Natural killer cell treated with Interleukin-12 subunit alpha and Interleukin-12 subunit beta and Interleukin-15 and Interleukin-18, amount 100 ng/mL, for 72 hours (primary cell): ENCODE data around the gene ARFGEF3. TPM values are rescaled to one million over a fixed set of nuclear protein-coding genes. Genes with fewer than 3 reads are reported as not detected.

ENCODE experiments used
- ATAC-seq, 2 donors: fragments of 150-1000 bp; cut with Tn5 transposase in 1 of 2; sonication (Bioruptor Pico), chemical (Tn5 transposase) in 1 of 2; 2 replicates each; pipeline ENCODE4 v1.10.0; 2021
- DNase-seq: peaks from one replicate; pipeline ENCODE4 v3.0.0; 2022; ENCODE audit warnings: low spot score
- H3K27ac Mint-ChIP-seq, 2 donors: 1 replicate in 1 of 2; 2 replicates in 1 of 2; pipeline ENCODE4 v1.8.0; 2022; ENCODE audit warnings: mixed read lengths in 2 of 2, mild to moderate bottlenecking in 1 of 2, moderate library complexity in 1 of 2
- H3K27me3 Mint-ChIP-seq, 2 donors: 1 replicate in 1 of 2; 2 replicates in 1 of 2; pipeline ENCODE4 v1.8.0; 2022; ENCODE audit warnings: mixed read lengths in 2 of 2
- H3K36me3 Mint-ChIP-seq: one replicate; pipeline ENCODE4 v1.8.0; 2022; ENCODE audit warnings: mixed read lengths
- H3K4me1 Mint-ChIP-seq, 2 donors: 1 replicate in 1 of 2; 2 replicates in 1 of 2; pipeline ENCODE4 v1.8.0; 2022; ENCODE audit warnings: low read depth in 2 of 2, mixed read lengths in 2 of 2, mild to moderate bottlenecking in 1 of 2
- H3K4me3 Mint-ChIP-seq: one replicate; pipeline ENCODE4 v1.8.0; 2022; ENCODE audit warnings: mixed read lengths
- H3K9me3 Mint-ChIP-seq: 2 replicates; pipeline ENCODE4 v1.8.0; 2022; ENCODE audit warnings: mixed read lengths
- total RNA-seq, 2 donors: library from RNA; stranded (reverse); gene quantifications; one replicate each; pipeline ENCODE4 v1.2.3, GENCODE V29; 2022

Gene ARFGEF3
- total RNA-seq, 2 donors from 2014 or later: 0.25 to 0.45 TPM

DNA sequence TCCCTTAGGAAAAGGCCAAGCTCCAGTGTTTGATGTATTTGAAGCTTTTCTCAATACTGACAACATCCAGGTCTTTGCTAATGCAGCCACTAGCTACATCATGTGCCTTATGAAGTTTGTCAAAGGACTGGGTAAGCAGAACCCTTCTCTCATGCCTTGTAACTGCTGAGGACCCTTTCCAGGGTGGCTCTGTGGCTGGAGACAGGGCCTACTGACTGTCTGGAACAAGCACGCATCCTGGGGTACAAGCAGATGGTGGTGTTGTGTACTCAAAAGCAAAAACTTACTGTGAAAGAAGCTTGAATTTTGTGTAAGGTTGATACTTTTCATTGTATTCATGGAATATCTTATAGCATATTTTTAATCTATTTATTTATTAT, 147.0 kb downstream of the ARFGEF3 start:
- no peaks in the 10 kb centered on the region for H3K36me3 Mint-ChIP-seq
- no peak for ATAC-seq
- H3K27ac Mint-ChIP-seq: no peak overlapping the region
- peaks cover 5 to 8% of the 10 kb centered on the region in 2 donors for H3K27me3 Mint-ChIP-seq
- no peaks in the 10 kb centered on the region for H3K9me3 Mint-ChIP-seq
- H3K4me3 Mint-ChIP-seq: no peak overlapping the region
- DNase-seq: no peak
- H3K4me1 Mint-ChIP-seq: no peaks in the 10 kb centered on the region

- peaks cover 5 to 8% of the 10 kb centered on the region in 2 donors for H3K27me3 Mint-ChIP-seq
- no peaks in the 10 kb centered on the region for H3K9me3 Mint-ChIP-seq
- ATAC-seq: no peak
- H3K4me1 Mint-ChIP-seq: no peaks in the 10 kb centered on the region
- DNase-seq: no peak
- H3K4me3 Mint-ChIP-seq: no peak overlapping the region
- H3K36me3 Mint-ChIP-seq: no peaks in the 10 kb centered on the region
- no peak overlapping the region for H3K27ac Mint-ChIP-seq
These were observed 148.0 kb downstream of the ARFGEF3 start for GRCh38 chr6:138309695-138310094.

DNA sequence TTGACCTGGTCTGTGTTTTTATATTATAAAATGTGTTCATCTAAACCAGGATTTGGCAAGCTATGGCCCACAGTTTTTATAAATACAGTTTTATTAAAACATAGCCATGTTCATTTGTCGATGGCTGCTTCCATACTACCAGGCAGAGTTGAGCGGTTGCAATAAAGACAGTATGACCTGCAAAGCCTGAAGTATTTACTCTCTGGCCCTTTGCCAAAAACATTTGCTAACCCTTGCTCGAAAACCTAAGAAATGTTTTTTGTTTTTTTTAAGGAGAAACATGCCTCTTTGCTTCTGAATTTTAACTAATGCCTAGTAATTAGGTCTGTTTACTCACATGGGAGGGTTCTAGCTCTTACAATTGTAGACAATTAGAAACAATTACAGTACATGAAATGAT, 148.6 kb downstream of the ARFGEF3 start:
- peaks cover 5 to 11% of the 10 kb centered on the region in 2 donors for H3K27me3 Mint-ChIP-seq
- DNase-seq (no peak), ATAC-seq (no peak)
- no peaks in the 10 kb centered on the region for H3K4me1 Mint-ChIP-seq
- no peaks in the 10 kb centered on the region for H3K36me3 Mint-ChIP-seq
- H3K27ac Mint-ChIP-seq: no peak overlapping the region
- no peaks in the 10 kb centered on the region for H3K9me3 Mint-ChIP-seq
- H3K4me3 Mint-ChIP-seq: no peak overlapping the region

DNA sequence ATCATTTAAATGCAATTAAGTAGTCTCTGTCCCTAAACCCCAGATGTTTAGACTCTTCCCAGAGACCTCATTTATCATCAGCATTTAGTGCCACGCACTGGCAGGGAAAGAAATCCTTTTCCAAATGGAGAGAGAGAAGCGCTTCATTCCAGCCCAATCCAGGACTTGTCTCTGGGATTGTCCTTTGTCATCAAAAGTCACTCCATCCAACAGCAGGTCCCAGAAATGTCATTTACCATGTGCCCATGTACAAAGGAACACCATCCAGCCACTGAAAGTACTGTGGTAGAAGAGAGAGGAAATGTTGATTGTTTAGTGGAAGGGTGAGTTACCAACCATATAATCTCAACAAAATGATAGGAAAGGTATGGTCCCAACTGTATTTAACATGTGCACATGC, 149.1 kb downstream of the ARFGEF3 start:
- Mint-ChIP-seq H3K4me3 (no peak overlapping the region), H3K9me3 (no peaks in the 10 kb centered on the region), H3K27me3 (peaks cover 5 to 12% of the 10 kb centered on the region in 2 donors), H3K4me1 (no peaks in the 10 kb centered on the region), H3K27ac (no peak overlapping the region), H3K36me3 (no peaks in the 10 kb centered on the region)
- no peak for ATAC-seq
- DNase-seq: no peak

DNA sequence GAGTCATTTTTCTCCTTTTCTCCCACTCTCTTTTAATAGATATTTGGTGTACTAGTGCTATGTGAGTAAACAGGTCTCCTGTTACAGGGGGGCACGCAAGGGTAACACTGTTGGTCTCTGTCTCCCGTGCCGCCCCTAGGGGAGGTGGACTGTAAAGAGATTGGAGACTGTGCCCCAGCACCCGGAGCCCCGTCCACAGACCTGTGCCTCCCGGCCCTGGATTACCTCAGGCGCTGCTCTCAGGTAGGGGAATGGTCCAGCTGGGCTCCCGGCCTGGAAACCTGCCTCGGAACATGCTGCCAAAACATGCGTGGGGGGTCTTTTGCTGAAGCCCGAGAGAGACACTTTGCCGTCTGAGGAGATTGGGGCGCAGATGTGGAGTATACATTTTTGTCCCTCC, 149.5 kb downstream of the ARFGEF3 start:
- no peak overlapping the region for H3K27ac Mint-ChIP-seq
- DNase-seq (no peak), ATAC-seq (no peak)
- H3K27me3 Mint-ChIP-seq: peaks cover 7 to 12% of the 10 kb centered on the region in 2 donors
- no peak overlapping the region for H3K4me3 Mint-ChIP-seq
- H3K4me1 Mint-ChIP-seq: no peaks in the 10 kb centered on the region
- no peaks in the 10 kb centered on the region for H3K9me3 Mint-ChIP-seq
- H3K36me3 Mint-ChIP-seq: no peaks in the 10 kb centered on the region

GRCh38 chr6:138318741-138319375, 157.1 kb downstream of the ARFGEF3 start:
- Mint-ChIP-seq H3K4me3 (no peak overlapping the region), H3K27ac (no peak overlapping the region), H3K4me1 (no peaks in the 10 kb centered on the region), H3K36me3 (peaks cover 7% of the 10 kb centered on the region), H3K9me3 (peaks cover 3% of the 10 kb centered on the region), H3K27me3 (peaks cover 19 to 32% of the 10 kb centered on the region in 2 donors)
- no peak for ATAC-seq
- DNase-seq: no peak

DNA sequence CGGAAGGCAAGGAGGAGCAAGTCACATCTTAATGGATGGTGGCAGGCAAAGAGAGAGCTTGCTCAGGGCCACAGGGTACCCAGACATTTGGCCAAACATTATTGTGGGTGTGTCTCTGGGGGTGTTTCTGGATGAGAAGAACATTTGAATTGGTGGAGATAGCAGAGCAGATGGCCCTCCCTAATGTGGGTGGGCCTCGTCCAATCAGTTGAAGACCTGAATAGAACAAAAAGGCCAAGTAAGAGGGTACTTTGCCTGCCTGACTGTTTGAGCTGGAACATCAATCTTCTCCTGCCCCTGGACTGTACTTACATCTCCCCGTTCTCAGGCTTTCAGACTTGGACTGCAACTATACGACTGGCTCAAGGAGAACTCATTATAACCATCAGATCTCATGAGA, 160.2 kb downstream of the ARFGEF3 start:
- Mint-ChIP-seq H3K36me3 (peaks cover 7% of the 10 kb centered on the region), H3K27ac (no peak overlapping the region), H3K27me3 (peaks cover 12 to 32% of the 10 kb centered on the region in 2 donors), H3K4me1 (no peaks in the 10 kb centered on the region), H3K9me3 (peaks cover 3% of the 10 kb centered on the region), H3K4me3 (no peak overlapping the region)
- ATAC-seq (no peak), DNase-seq (no peak)

- ATAC-seq: no peak
- Mint-ChIP-seq H3K36me3 (peaks cover 7% of the 10 kb centered on the region), H3K4me1 (no peaks in the 10 kb centered on the region)
These were observed 162.1 kb downstream of the ARFGEF3 start for GRCh38 chr6:138323821-138324220.

DNA sequence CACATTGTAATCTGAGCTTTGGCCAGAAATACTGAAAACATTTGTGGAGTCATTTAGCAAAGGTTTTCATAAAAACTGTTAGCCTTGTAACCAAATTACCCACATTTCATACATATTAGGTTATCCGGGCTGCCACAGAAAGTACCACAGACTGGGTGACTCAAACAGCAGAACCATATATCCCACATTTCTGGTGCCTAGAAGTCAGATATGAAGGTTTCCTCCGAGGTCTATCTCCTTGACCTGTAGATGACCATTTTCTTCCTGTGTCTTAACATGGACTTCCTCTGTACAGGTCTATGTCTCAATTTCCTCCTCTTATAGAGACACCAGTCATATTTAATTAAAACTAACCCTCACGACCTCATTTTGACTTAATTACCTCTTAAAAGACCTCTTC, 166.5 kb downstream of the ARFGEF3 start:
- no peaks in the 10 kb centered on the region for H3K9me3 Mint-ChIP-seq
- peaks cover 0 to 26% of the 10 kb centered on the region in 2 donors for H3K27me3 Mint-ChIP-seq
- H3K4me1 Mint-ChIP-seq: no peaks in the 10 kb centered on the region
- H3K36me3 Mint-ChIP-seq: no peaks in the 10 kb centered on the region
- peak; percentile 52 to 63 for ATAC-seq
- DNase-seq: no peak
- no peak overlapping the region for H3K27ac Mint-ChIP-seq
- no peak overlapping the region for H3K4me3 Mint-ChIP-seq

More at GRCh38 chr6:138323821-138324220, 162.1 kb downstream of the ARFGEF3 start:
- DNase-seq: no peak
- Mint-ChIP-seq H3K27me3 (peaks cover 10 to 49% of the 10 kb centered on the region in 2 donors), H3K9me3 (peaks cover 3% of the 10 kb centered on the region), H3K4me3 (no peak overlapping the region), H3K27ac (no peak overlapping the region)

GRCh38 chr6:138330763-138331162, 169.0 kb downstream of the ARFGEF3 start:
- ATAC-seq: no peak
- Mint-ChIP-seq H3K9me3 (no peaks in the 10 kb centered on the region), H3K4me3 (no peak overlapping the region), H3K27ac (no peak overlapping the region), H3K27me3 (peaks cover 3 to 34% of the 10 kb centered on the region in 2 donors), H3K4me1 (no peaks in the 10 kb centered on the region), H3K36me3 (no peaks in the 10 kb centered on the region)
- DNase-seq: no peak

- ATAC-seq (no peak), DNase-seq (no peak)
- no peaks in the 10 kb centered on the region for H3K9me3 Mint-ChIP-seq
- H3K36me3 Mint-ChIP-seq: no peaks in the 10 kb centered on the region
- H3K4me3 Mint-ChIP-seq: no peak overlapping the region
- peaks cover 3 to 35% of the 10 kb centered on the region in 2 donors for H3K27me3 Mint-ChIP-seq
- H3K27ac Mint-ChIP-seq: no peak overlapping the region
- no peaks in the 10 kb centered on the region for H3K4me1 Mint-ChIP-seq
These were observed 169.7 kb downstream of the ARFGEF3 start for GRCh38 chr6:138331444-138331843.

GRCh38 chr6:138331984-138332383, 170.2 kb downstream of the ARFGEF3 start:
- no peaks in the 10 kb centered on the region for H3K9me3 Mint-ChIP-seq
- ATAC-seq (no peak), DNase-seq (no peak)
- no peak overlapping the region for H3K27ac Mint-ChIP-seq
- peaks cover 3 to 34% of the 10 kb centered on the region in 2 donors for H3K27me3 Mint-ChIP-seq
- H3K36me3 Mint-ChIP-seq: no peaks in the 10 kb centered on the region
- no peak overlapping the region for H3K4me3 Mint-ChIP-seq
- H3K4me1 Mint-ChIP-seq: no peaks in the 10 kb centered on the region

GRCh38 chr6:138334000-138334399, 172.3 kb downstream of the ARFGEF3 start:
- Mint-ChIP-seq H3K27ac (no peak overlapping the region), H3K27me3 (peaks cover 10 to 27% of the 10 kb centered on the region in 2 donors), H3K36me3 (no peaks in the 10 kb centered on the region), H3K4me3 (no peak overlapping the region), H3K9me3 (no peaks in the 10 kb centered on the region), H3K4me1 (no peaks in the 10 kb centered on the region)
- no peak for ATAC-seq
- no peak for DNase-seq

GRCh38 chr6:138334963-138335362, 173.2 kb downstream of the ARFGEF3 start:
- H3K9me3 Mint-ChIP-seq: no peaks in the 10 kb centered on the region
- H3K36me3 Mint-ChIP-seq: no peaks in the 10 kb centered on the region
- no peak overlapping the region for H3K4me3 Mint-ChIP-seq
- H3K27me3 Mint-ChIP-seq: peaks cover 15 to 36% of the 10 kb centered on the region in 2 donors
- H3K4me1 Mint-ChIP-seq: no peaks in the 10 kb centered on the region
- peak in 1 of 2 donors; percentile 48 for ATAC-seq
- DNase-seq: no peak
- H3K27ac Mint-ChIP-seq: no peak overlapping the region

GRCh38 chr6:138336221-138336620, 174.5 kb downstream of the ARFGEF3 start:
- Mint-ChIP-seq H3K4me3 (no peak overlapping the region), H3K27ac (no peak overlapping the region), H3K4me1 (no peaks in the 10 kb centered on the region), H3K36me3 (no peaks in the 10 kb centered on the region), H3K27me3 (peaks cover 16 to 42% of the 10 kb centered on the region in 2 donors), H3K9me3 (no peaks in the 10 kb centered on the region)
- no peak for ATAC-seq
- no peak for DNase-seq
